H9 (cell line): ENCODE data around the gene ATXN10. TPM values are rescaled to one million over a fixed set of nuclear protein-coding genes. Genes with fewer than 3 reads are reported as not detected.
A peak's percentile ranks its signal among the peaks of the same experiment; 100 is the strongest.

Experiments
- DNase-seq: peaks from one replicate; pipeline ENCODE4 v3.0.0-alpha.2; 2017
- H2AFZ ChIP-seq: one replicate; pipeline ENCODE4 v1.6.1; 2013; ENCODE audit warnings: mild to moderate bottlenecking, low read length, control low read depth, moderate library complexity
- H2AK5ac ChIP-seq: 2 replicates; pipeline ENCODE4 v1.6.1; 2013; ENCODE audit warnings: low read length, control low read depth, mixed read lengths; ENCODE audit not compliant: insufficient read length
- H2BK120ac ChIP-seq: one replicate; pipeline ENCODE4 v1.6.1; 2013; ENCODE audit warnings: low read depth, mild to moderate bottlenecking, low read length, control low read depth, inconsistent platforms; ENCODE audit not compliant: poor library complexity, severe bottlenecking
- H2BK12ac ChIP-seq: 2 replicates; pipeline ENCODE4 v1.6.1; 2013; ENCODE audit warnings: low read length, control low read depth, mixed read lengths, low read depth; ENCODE audit not compliant: insufficient read length
- H2BK15ac ChIP-seq: 2 replicates; pipeline ENCODE4 v1.6.1; 2013; ENCODE audit warnings: low read depth, low read length, control low read depth
- H2BK20ac ChIP-seq: one replicate; pipeline ENCODE4 v1.6.1; 2013; ENCODE audit warnings: low read depth, mild to moderate bottlenecking, low read length, control low read depth, inconsistent platforms; ENCODE audit not compliant: poor library complexity, severe bottlenecking
- H2BK5ac ChIP-seq: 2 replicates; pipeline ENCODE4 v1.6.1; 2013; ENCODE audit warnings: low read length, control low read depth, mixed read lengths; ENCODE audit not compliant: insufficient read length
- H3K14ac ChIP-seq: 2 replicates; pipeline ENCODE4 v1.6.1; 2013; ENCODE audit warnings: low read length, control low read depth; ENCODE audit not compliant: insufficient read depth
- H3K18ac ChIP-seq: 2 replicates; pipeline ENCODE4 v1.6.1; 2013; ENCODE audit warnings: low read depth, mild to moderate bottlenecking, mixed read lengths, low read length, control low read depth; ENCODE audit not compliant: insufficient read length
- H3K23ac ChIP-seq: 2 replicates; pipeline ENCODE4 v1.6.1; 2013; ENCODE audit warnings: low read length, control low read depth, mixed read lengths, low read depth; ENCODE audit not compliant: insufficient read length
- H3K23me2 ChIP-seq: 2 replicates; pipeline ENCODE4 v1.6.1; 2013; ENCODE audit warnings: low read depth, mild to moderate bottlenecking, mixed read lengths, low read length, control low read depth; ENCODE audit not compliant: insufficient read length, poor library complexity, severe bottlenecking
- H3K27ac ChIP-seq: 2 replicates; pipeline ENCODE4 v1.5.1; 2013; ENCODE audit warnings: low read length, control low read depth, mixed read lengths, low read depth; ENCODE audit not compliant: insufficient read length
- H3K27me3 ChIP-seq: 2 replicates; pipeline ENCODE4 v1.6.1; 2013; ENCODE audit warnings: low read length, control low read depth, inconsistent platforms; ENCODE audit not compliant: insufficient read depth
- H3K4ac ChIP-seq: 2 replicates; pipeline ENCODE4 v1.6.1; 2013; ENCODE audit warnings: low read depth, mild to moderate bottlenecking, control low read depth, inconsistent platforms, low read length, moderate library complexity
- H3K4me1 ChIP-seq: 2 replicates; pipeline ENCODE4 v1.6.1; 2013; ENCODE audit warnings: low read length, control low read depth, inconsistent platforms; ENCODE audit not compliant: insufficient read depth
- H3K4me2 ChIP-seq: 2 replicates; pipeline ENCODE4 v1.6.1; 2013; ENCODE audit warnings: low read length, control low read depth, mixed read lengths; ENCODE audit not compliant: insufficient read length, insufficient read depth
- H3K56ac ChIP-seq: 2 replicates; pipeline ENCODE4 v1.6.1; 2013; ENCODE audit warnings: low read depth, mild to moderate bottlenecking, mixed read lengths, low read length, control low read depth; ENCODE audit not compliant: insufficient read length
- H3K79me1 ChIP-seq: 2 replicates; pipeline ENCODE4 v1.6.1; 2013; ENCODE audit warnings: low read depth, mild to moderate bottlenecking, moderate library complexity, low read length, control low read depth, inconsistent platforms; ENCODE audit not compliant: insufficient read depth, poor library complexity, severe bottlenecking
- H3K79me2 ChIP-seq: 2 replicates; pipeline ENCODE4 v1.6.1; 2013; ENCODE audit warnings: low read length, control low read depth, inconsistent platforms; ENCODE audit not compliant: insufficient read depth
- H3K9ac ChIP-seq: 2 replicates; pipeline ENCODE4 v1.6.1; 2013; ENCODE audit warnings: low read length, control low read depth, mixed read lengths; ENCODE audit not compliant: insufficient read length; ENCODE audit errors: extremely low read depth
- H3K9me3 ChIP-seq: one replicate; pipeline ENCODE4 v1.6.1; 2013; ENCODE audit warnings: low read depth, low read length, inconsistent platforms; ENCODE audit not compliant: control insufficient read depth
- H3T11ph ChIP-seq: one replicate; pipeline ENCODE4 v1.6.1; 2013; ENCODE audit warnings: mild to moderate bottlenecking, low read length, control low read depth, inconsistent platforms
- H4K20me1 ChIP-seq: one replicate; pipeline ENCODE4 v1.6.1; 2013; ENCODE audit not compliant: control insufficient read depth, insufficient read length, insufficient read depth
- H4K5ac ChIP-seq: 2 replicates; pipeline ENCODE4 v1.6.1; 2013; ENCODE audit warnings: low read depth, mild to moderate bottlenecking, mixed read lengths, low read length, control low read depth; ENCODE audit not compliant: insufficient read length
- H4K8ac ChIP-seq: replicated peaks from 2 replicates; pipeline ENCODE4 v1.6.1; 2013; ENCODE audit warnings: low read length, control low read depth, mixed read lengths, low read depth; ENCODE audit not compliant: insufficient read length
- H4K91ac ChIP-seq: 2 replicates; pipeline ENCODE4 v1.6.1; 2013; ENCODE audit warnings: low read depth, mild to moderate bottlenecking, moderate library complexity, mixed read lengths, low read length, control low read depth; ENCODE audit not compliant: insufficient read length
- H3K27ac Mint-ChIP-seq, 3 experiments: 2 replicates in 2 of 3; 3 replicates in 1 of 3; pipeline ENCODE4 v1.8.0; 2020 to 2021; ENCODE audit warnings: mixed read lengths in 3 of 3, mild to moderate bottlenecking in 1 of 3, moderate library complexity in 1 of 3
- H3K27me3 Mint-ChIP-seq: 2 replicates; pipeline ENCODE4 v1.8.0; 2021; ENCODE audit warnings: low read depth, mild to moderate bottlenecking, moderate library complexity, mixed read lengths
- H3K36me3 Mint-ChIP-seq, 3 experiments: 2 replicates in 2 of 3; 3 replicates in 1 of 3; pipeline ENCODE4 v1.8.0; 2020 to 2021; ENCODE audit warnings: low read depth in 3 of 3, mixed read lengths in 3 of 3; ENCODE audit not compliant: insufficient read depth in 1 of 3
- H3K4me1 Mint-ChIP-seq, 2 experiments: 2 replicates each; pipeline ENCODE4 v1.8.0; 2020; ENCODE audit warnings: mixed read lengths in 2 of 2
- H3K4me3 Mint-ChIP-seq, 2 experiments: 2 replicates in 1 of 2; 3 replicates in 1 of 2; pipeline ENCODE4 v1.8.0; 2020 to 2021; ENCODE audit warnings: mild to moderate bottlenecking in 2 of 2, mixed read lengths in 2 of 2, moderate library complexity in 1 of 2
- H3K9me3 Mint-ChIP-seq, 2 experiments: 2 replicates in 1 of 2; 3 replicates in 1 of 2; pipeline ENCODE4 v1.8.0; 2020; ENCODE audit warnings: mild to moderate bottlenecking in 2 of 2, mixed read lengths in 2 of 2, moderate library complexity in 1 of 2
- CTCF ChIP-seq: fragments of 200-600 bp; sonication (generic); conservative IDR thresholded peaks from 3 replicates; pipeline ENCODE4 v1.8.0; 2021; ENCODE audit warnings: antibody characterized with exemption, mild to moderate bottlenecking
- WGBS: extraction: QIAGEN DNeasy Blood & Tissue Kit; methylation state at CpG from one replicate; pipeline ENCODE4 v1.1.7; 2013; ENCODE audit warnings: missing lambda C conversion rate, low lambda C conversion rate, mixed read lengths; ENCODE audit not compliant: insufficient read length; ENCODE audit errors: extremely low coverage; 5-methylcytosine and 5-hydroxymethylcytosine counted together
- total RNA-seq: library from RNA; stranded (reverse); gene quantifications from 2 replicates; pipeline ENCODE4 v1.2.1, GENCODE V29; 2021

The ATXN10 gene
- total RNA-seq, 1 experiment from 2014 or later, result 210 TPM

DNA sequence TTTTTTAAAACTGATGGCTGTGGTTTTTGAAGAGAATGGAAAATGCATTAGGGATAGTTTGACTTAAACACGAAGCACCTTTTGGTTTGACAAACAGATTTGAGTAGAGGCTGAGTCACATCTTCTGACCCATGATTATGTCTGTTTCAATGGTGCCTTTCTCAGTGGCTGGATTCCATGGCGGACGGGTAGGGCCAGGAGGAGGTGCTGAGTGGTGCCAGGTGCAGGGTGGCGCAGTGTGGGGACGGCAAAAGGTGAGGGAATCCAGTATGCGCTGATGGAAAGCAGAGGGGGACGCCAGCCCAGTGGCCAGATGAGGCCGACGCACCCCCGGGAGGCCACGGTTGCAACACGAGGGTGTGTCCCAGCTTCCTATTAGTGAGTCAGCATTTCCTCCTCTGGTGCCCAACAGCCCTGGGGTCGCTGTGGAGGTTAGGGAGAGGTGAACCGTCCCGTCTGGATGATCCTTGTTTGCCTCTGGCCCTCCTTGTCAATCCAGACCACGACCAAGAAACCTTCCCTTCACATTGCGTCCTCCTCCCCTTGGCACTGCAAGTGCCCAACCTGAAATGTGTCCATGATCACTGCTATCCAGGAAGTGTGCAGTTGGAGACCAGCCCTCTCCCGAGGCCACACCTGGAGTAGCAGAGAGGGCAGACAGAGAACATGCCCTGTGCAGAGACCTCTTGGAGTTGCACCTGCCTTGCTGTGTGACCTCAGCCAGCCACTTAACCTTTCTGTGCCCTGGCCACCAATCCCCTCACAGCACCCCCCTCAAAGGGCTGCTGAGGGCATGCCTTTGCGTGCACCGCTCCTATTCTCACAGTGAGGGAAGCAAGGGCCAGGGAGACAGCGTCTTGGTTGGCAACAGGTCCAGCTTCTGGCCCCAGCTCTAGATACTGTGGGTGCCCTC, 32.5 kb upstream of the ATXN10 start:
- H3K79me1 ChIP-seq, result no peaks in the 10 kb centered on the region
- no peaks in the 10 kb centered on the region for H3K79me2 ChIP-seq
- no peak overlapping the region for H3K23ac ChIP-seq
- no peaks in the 10 kb centered on the region for H4K20me1 ChIP-seq
- no peak overlapping the region for H3K4ac ChIP-seq
- H3K9ac ChIP-seq, result no peak overlapping the region
- no peak overlapping the region for H3T11ph ChIP-seq
- no peaks in the 10 kb centered on the region for H3K9me3 ChIP-seq
- TF ChIP-seq CTCF, result no peak
- no peaks in the 10 kb centered on the region; the same call in 1 of the 2 replicates for H3K4me1 ChIP-seq
- H3K14ac ChIP-seq, result no peak overlapping the region; the same call in 1 of the 2 replicates
- no peak overlapping the region for H3K18ac ChIP-seq
- WGBS, result no CpG with 5 or more reads among the region's 21 CpGs
- no peaks in the 10 kb centered on the region for H3K23me2 ChIP-seq
- Mint-ChIP-seq H3K36me3 (no peaks in the 10 kb centered on the region), H3K27ac (peak overlapping the region in 1 of 3 experiments; percentile 74; a peak in 3 of 7 replicates), H3K4me1 (peaks cover 25 to 30% of the 10 kb centered on the region in 2 experiments), H3K9me3 (no peaks in the 10 kb centered on the region), H3K4me3 (no peak overlapping the region), H3K27me3 (peaks cover 38% of the 10 kb centered on the region)
- no peak overlapping the region for H2BK15ac ChIP-seq
- H4K5ac ChIP-seq, result no peak overlapping the region
- no peak for DNase-seq
- H4K8ac ChIP-seq, result no peak overlapping the region
- no peak overlapping the region for H3K4me2 ChIP-seq
- H3K56ac ChIP-seq, result no peak overlapping the region
- H4K91ac ChIP-seq, result no peak overlapping the region
- no peaks in the 10 kb centered on the region for H3K27me3 ChIP-seq
- no peak overlapping the region for H2BK12ac ChIP-seq
- H2BK20ac ChIP-seq, result no peak overlapping the region
- H2AFZ ChIP-seq, result no peak overlapping the region
- H3K27ac ChIP-seq, result no peak overlapping the region
- no peak overlapping the region for H2BK120ac ChIP-seq
- H2BK5ac ChIP-seq, result no peak overlapping the region
- no peak overlapping the region for H2AK5ac ChIP-seq
